Measurements from ENCODE around the gene AAK1. TPM values are rescaled to one million over a fixed set of nuclear protein-coding genes. Genes with fewer than 3 reads are reported as not detected.
"Not testable (repeated sequence)": the region's sequence is repeated elsewhere in the genome, so short reads cannot be mapped to it uniquely, and the experiment has no call there.

The AAK1 gene
- total RNA-seq, 1 donor from 2014 or later, result 43.4 TPM

GRCh38 chr2:69577467-69578197, 65.9 kb downstream of the AAK1 start:
- no peak for TF ChIP-seq CTCF (IDR thresholded peaks at IDR 0.05; ENCODE audit: unreplicated experiment)
- no peak overlapping the region for H3K27ac Mint-ChIP-seq
- H3K9me3 Mint-ChIP-seq (ENCODE audit: low read depth), result no peaks in the 10 kb centered on the region

GRCh38 chr2:69576880-69577279, 66.7 kb downstream of the AAK1 start:
- no peaks in the 10 kb centered on the region for H3K9me3 Mint-ChIP-seq (ENCODE audit: low read depth)
- TF ChIP-seq CTCF (IDR thresholded peaks at IDR 0.05; ENCODE audit: unreplicated experiment), result no peak
- H3K27ac Mint-ChIP-seq, result no peak overlapping the region
- no peaks in the 10 kb centered on the region for H3K27me3 Mint-ChIP-seq
- H3K4me1 Mint-ChIP-seq (ENCODE audit: low read depth), result peaks cover 16% of the 10 kb centered on the region
- no peak for DNase-seq (ENCODE audit: low spot score, unreplicated experiment)
- no peak overlapping the region for H3K4me3 Mint-ChIP-seq (ENCODE audit: low read depth)
- H3K36me3 Mint-ChIP-seq (ENCODE audit: insufficient read depth), result peaks cover 2% of the 10 kb centered on the region

More at GRCh38 chr2:69577467-69578197, 65.9 kb downstream of the AAK1 start:
- Mint-ChIP-seq H3K4me1 (ENCODE audit: low read depth) (peaks cover 21% of the 10 kb centered on the region), H3K27me3 (no peaks in the 10 kb centered on the region), H3K36me3 (ENCODE audit: insufficient read depth) (peaks cover 2% of the 10 kb centered on the region), H3K4me3 (ENCODE audit: low read depth) (no peak overlapping the region)
- no peak for DNase-seq (ENCODE audit: low spot score, unreplicated experiment)

GRCh38 chr2:69575926-69576325, 67.6 kb downstream of the AAK1 start:
- no peak for TF ChIP-seq CTCF (IDR thresholded peaks at IDR 0.05; ENCODE audit: unreplicated experiment)
- H3K9me3 Mint-ChIP-seq (ENCODE audit: low read depth), result no peaks in the 10 kb centered on the region
- no peak overlapping the region for H3K4me3 Mint-ChIP-seq (ENCODE audit: low read depth)
- no peak overlapping the region for H3K27ac Mint-ChIP-seq
- peaks cover 12% of the 10 kb centered on the region for H3K4me1 Mint-ChIP-seq (ENCODE audit: low read depth)
- H3K27me3 Mint-ChIP-seq, result no peaks in the 10 kb centered on the region
- peaks cover 2% of the 10 kb centered on the region for H3K36me3 Mint-ChIP-seq (ENCODE audit: insufficient read depth)
- DNase-seq (ENCODE audit: low spot score, unreplicated experiment), result no peak

DNA sequence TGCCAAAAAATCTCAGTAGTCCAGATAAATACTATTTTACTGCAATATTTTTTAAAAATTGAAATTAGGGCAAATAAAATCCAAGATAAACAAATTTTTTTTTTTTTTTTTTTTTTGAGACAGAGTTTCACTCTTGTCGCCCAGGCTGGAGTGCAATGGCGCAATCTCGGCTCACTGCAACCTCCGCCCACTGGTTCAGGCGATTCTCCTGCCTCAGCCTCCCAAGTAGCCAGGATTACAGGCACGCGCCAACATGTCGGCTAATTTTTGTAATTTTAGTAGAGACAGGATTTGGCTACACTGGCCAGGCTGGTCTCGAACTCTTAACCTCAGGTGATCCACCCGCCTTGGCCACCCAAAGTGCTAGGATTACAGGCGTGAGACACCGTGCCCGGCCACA, 68.2 kb downstream of the AAK1 start:
- peaks cover 12% of the 10 kb centered on the region for H3K4me1 Mint-ChIP-seq (ENCODE audit: low read depth)
- H3K4me3 Mint-ChIP-seq (ENCODE audit: low read depth), result not testable (repeated sequence)

DNA sequence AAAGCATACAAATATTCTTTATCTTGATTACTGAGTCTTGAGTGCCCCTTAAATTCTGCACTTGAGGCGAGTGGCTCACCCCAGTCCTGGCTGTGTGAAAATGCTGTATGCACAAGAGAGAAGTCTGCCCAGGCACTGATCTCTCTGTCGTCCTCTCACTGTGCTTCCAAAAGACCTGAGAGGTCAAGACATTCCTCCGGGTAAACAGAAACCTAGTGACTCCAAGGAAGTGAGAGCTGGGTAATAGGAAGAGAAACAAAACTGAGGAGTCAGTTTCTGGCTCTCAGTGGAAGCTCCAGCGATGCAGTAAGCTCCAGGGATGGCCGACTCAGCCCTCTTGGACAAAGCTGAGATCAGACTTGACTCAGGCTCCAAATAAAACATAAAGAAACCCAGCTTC, 70.9 kb downstream of the AAK1 start:
- Mint-ChIP-seq H3K4me3 (ENCODE audit: low read depth) (no peak overlapping the region), H3K9me3 (ENCODE audit: low read depth) (no peaks in the 10 kb centered on the region), H3K4me1 (ENCODE audit: low read depth) (peaks cover 5% of the 10 kb centered on the region), H3K36me3 (ENCODE audit: insufficient read depth) (no peaks in the 10 kb centered on the region), H3K27ac (peak overlapping the region; percentile 80), H3K27me3 (no peaks in the 10 kb centered on the region)
- TF ChIP-seq CTCF (IDR thresholded peaks at IDR 0.05; ENCODE audit: unreplicated experiment), result no peak
- DNase-seq (ENCODE audit: low spot score, unreplicated experiment), result no peak

More for the DNA sequence above, 68.2 kb downstream of the AAK1 start:
- not testable (repeated sequence) for DNase-seq (ENCODE audit: low spot score, unreplicated experiment); H3K27me3 Mint-ChIP-seq; H3K36me3 Mint-ChIP-seq (ENCODE audit: insufficient read depth); H3K9me3 Mint-ChIP-seq (ENCODE audit: low read depth); H3K27ac Mint-ChIP-seq

DNA sequence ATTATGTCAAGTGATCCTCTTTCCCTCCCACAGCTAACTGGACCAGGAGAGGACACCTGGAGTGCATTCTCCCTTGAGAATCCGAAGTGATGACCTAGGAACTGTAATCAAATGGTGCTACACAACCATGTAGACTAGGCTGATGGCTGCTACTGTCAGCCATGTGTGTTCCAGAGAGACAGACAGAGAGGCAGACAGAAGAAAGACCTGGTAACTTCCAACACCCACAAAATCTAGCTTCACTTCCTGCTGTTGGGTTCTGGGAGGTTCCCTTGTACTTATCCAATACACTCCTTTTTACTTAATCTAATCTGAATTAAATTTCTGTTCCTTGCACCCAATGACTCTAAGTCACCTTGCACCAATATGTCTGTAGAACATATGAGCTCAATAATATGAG, 72.3 kb downstream of the AAK1 start:
- no peak for TF ChIP-seq CTCF (IDR thresholded peaks at IDR 0.05; ENCODE audit: unreplicated experiment)
- no peak overlapping the region for H3K4me3 Mint-ChIP-seq (ENCODE audit: low read depth)
- H3K36me3 Mint-ChIP-seq (ENCODE audit: insufficient read depth), result no peaks in the 10 kb centered on the region
- DNase-seq (ENCODE audit: low spot score, unreplicated experiment), result no peak
- H3K9me3 Mint-ChIP-seq (ENCODE audit: low read depth), result no peaks in the 10 kb centered on the region
- H3K27ac Mint-ChIP-seq, result no peak overlapping the region
- H3K4me1 Mint-ChIP-seq (ENCODE audit: low read depth), result peaks cover 5% of the 10 kb centered on the region
- H3K27me3 Mint-ChIP-seq, result no peaks in the 10 kb centered on the region
